HepG2 (cell line): ENCODE data around the gene GSTK1. TPM values are rescaled to one million over a fixed set of nuclear protein-coding genes. Genes with fewer than 3 reads are reported as not detected.

Source experiments
- ATAC-seq: fragments of 200-7000 bp; cut with Tn5 transposase; 3 replicates; pipeline ENCODE4 v1.9.1; 2020; ENCODE audit warnings: mild to moderate bottlenecking, moderate library complexity
- BruUV-seq: library from RNA; stranded (reverse); fragments of 400-500 nt; replicated peaks from 2 replicates; lab custom pipeline; 2021; lab: Mats Ljungman, UMichigan
- CTCF ChIA-PET: fragments of 300-600 bp; formaldehyde crosslinking; extraction: SDS; loops from one replicate; lab custom pipeline; 2021; ENCODE audit warnings: low total read pairs, inconsistent platforms, low intra/inter-chr PET ratio; lab: Yijun Ruan, JAX
- POLR2A ChIA-PET: fragments of 350-600 bp; sonication (Branson Sonifier 250); formaldehyde crosslinking; loops from one replicate; lab custom pipeline; 2020; ENCODE audit warnings: antibody characterized with exemption, inconsistent platforms; lab: Yijun Ruan, JAX
- DNase-seq: peaks from one replicate; pipeline ENCODE4 v3.0.0-alpha.2; 2015; ENCODE audit warnings: low spot score
- FAIRE-seq: peaks from 3 replicates; lab custom pipeline; 2011; peaks lifted over from hg19 to GRCh38; lab: Jason Lieb, UNC
- H2AFZ ChIP-seq: one replicate; pipeline ENCODE4 v1.6.1; 2011; ENCODE audit warnings: low read length, inconsistent platforms
- H3K27ac ChIP-seq: fragments of 300-600 bp; 3 replicates; pipeline ENCODE4 v1.8.0; 2011; ENCODE audit warnings: mixed run types, mild to moderate bottlenecking, mixed read lengths, low read length, inconsistent platforms; ENCODE audit not compliant: insufficient read depth; ENCODE audit errors: extremely low read length
- H3K27me3 ChIP-seq, 2 experiments: fragments of 200-600 bp in 1 of 2; 2 replicates in 1 of 2; 3 replicates in 1 of 2; pipeline versions ENCODE4 v1.6.0 to v1.8.0; 2011; ENCODE audit warnings: low read length in 2 of 2, mild to moderate bottlenecking in 2 of 2, moderate library complexity in 2 of 2, inconsistent platforms in 1 of 2; ENCODE audit not compliant: insufficient read depth in 2 of 2, control insufficient read depth in 1 of 2
- H3K36me3 ChIP-seq, 2 experiments: fragments of 200-600 bp in 1 of 2; replicated peaks in 1 of 2; 2 replicates in 1 of 2; 3 replicates in 1 of 2; pipeline versions ENCODE4 v1.5.1 to v1.8.0; 2011; ENCODE audit warnings: low read length in 2 of 2, inconsistent platforms in 1 of 2; ENCODE audit not compliant: insufficient read depth in 2 of 2, control insufficient read depth in 1 of 2
- H3K4me1 ChIP-seq: 2 replicates; pipeline ENCODE4 v1.5.1; 2012; ENCODE audit warnings: low read length, inconsistent platforms; ENCODE audit not compliant: insufficient read depth
- H3K4me2 ChIP-seq: 2 replicates; pipeline ENCODE4 v1.6.0; 2011; ENCODE audit warnings: low read depth, low read length, inconsistent platforms
- H3K4me3 ChIP-seq, 3 experiments: fragments of 200-600 bp in 1 of 3; sonication (generic), shearing (Covaris generic) in 1 of 3; replicated peaks in 1 of 3; 2 replicates each; pipeline ENCODE4 v1.5.1; 2011 to 2016; ENCODE audit warnings: low read length in 3 of 3, inconsistent platforms in 2 of 3, low read depth in 2 of 3, mild to moderate bottlenecking in 2 of 3, control low read depth in 1 of 3, mixed read lengths in 1 of 3; ENCODE audit not compliant: insufficient read depth in 1 of 3
- H3K79me2 ChIP-seq: one replicate; pipeline ENCODE4 v1.6.1; 2011; ENCODE audit warnings: low read length, inconsistent platforms; ENCODE audit not compliant: insufficient read depth
- H3K9ac ChIP-seq: 2 replicates; pipeline ENCODE4 v1.6.0; 2011; ENCODE audit warnings: mild to moderate bottlenecking, low read depth, low read length, inconsistent platforms; ENCODE audit not compliant: insufficient read depth
- H3K9me3 ChIP-seq: 2 replicates; pipeline ENCODE4 v1.5.1; 2012; ENCODE audit warnings: mild to moderate bottlenecking, low read length
- H4K20me1 ChIP-seq: 2 replicates; pipeline ENCODE4 v1.6.0; 2011; ENCODE audit warnings: inconsistent platforms, mild to moderate bottlenecking, low read length, moderate library complexity; ENCODE audit not compliant: insufficient read depth
- CREB1 ChIP-seq, 2 experiments: fragments of 450-650 bp in 1 of 2; IDR thresholded peaks; 2 replicates each; pipeline ENCODE4 v1.6.1; 2016 to 2017; ENCODE audit warnings: control low read depth in 1 of 2, mild to moderate bottlenecking in 1 of 2, missing compliant biosample characterization in 1 of 2, missing genetic modification characterization in 1 of 2
- CTCF ChIP-seq: sonication (generic); formaldehyde crosslinking; IDR thresholded peaks from 2 replicates; pipeline ENCODE4 v1.5.0; 2020; ENCODE audit warnings: mild to moderate bottlenecking, missing genetic modification reagents, moderate library complexity
- GATA4 ChIP-seq: sonication (generic); IDR thresholded peaks from 2 replicates; pipeline ENCODE4 v1.6.1; 2016; ENCODE audit warnings: antibody characterized with exemption, low read depth, borderline replicate concordance
- GTF2F1 ChIP-seq: fragments of 150-350 bp; IDR thresholded peaks from 2 replicates; pipeline ENCODE4 v1.6.1; 2014; ENCODE audit warnings: low read length
- HNRNPH1 ChIP-seq: fragments of 200-400 bp; formaldehyde crosslinking; optimal IDR thresholded peaks from 2 replicates; pipeline ENCODE3; 2017; ENCODE audit warnings: mild to moderate bottlenecking, low read depth, low read length
- RAD21 ChIP-seq: fragments of 450-650 bp; formaldehyde crosslinking; IDR thresholded peaks from 2 replicates; pipeline ENCODE4 v1.5.0; 2020; ENCODE audit warnings: mild to moderate bottlenecking
- SETDB1 ChIP-seq: sonication (generic); formaldehyde crosslinking; IDR thresholded peaks from 2 replicates; pipeline ENCODE4 v1.5.1; 2020; ENCODE audit warnings: missing genetic modification reagents, mild to moderate bottlenecking, borderline replicate concordance
- SIX1 ChIP-seq: sonication (generic); formaldehyde crosslinking; IDR thresholded peaks from 2 replicates; pipeline ENCODE4 v1.4.0; 2020; ENCODE audit warnings: missing genetic modification reagents, borderline replicate concordance
- STAG1 ChIP-seq: sonication (generic); formaldehyde crosslinking; IDR thresholded peaks from 2 replicates; pipeline ENCODE4 v1.4.0; 2020; ENCODE audit warnings: missing genetic modification reagents
- TBL1XR1 ChIP-seq: fragments of 150-350 bp; IDR thresholded peaks from 2 replicates; pipeline ENCODE4 v1.6.1; 2014; ENCODE audit warnings: borderline replicate concordance, low read length; ENCODE audit not compliant: partially characterized antibody
- ZEB1 ChIP-seq: IDR thresholded peaks from 2 replicates; pipeline ENCODE4 v1.6.1; 2012; ENCODE audit warnings: mild to moderate bottlenecking, low read depth, inconsistent platforms; ENCODE audit not compliant: insufficient replicate concordance
- ZMYM4 ChIP-seq: sonication (generic); formaldehyde crosslinking; IDR thresholded peaks from 2 replicates; pipeline ENCODE4 v1.8.1; 2023; ENCODE audit warnings: mild to moderate bottlenecking, missing genetic modification reagents
- ZNF354B ChIP-seq: sonication (generic); formaldehyde crosslinking; IDR thresholded peaks from 2 replicates; pipeline ENCODE4 v1.8.0; 2022; ENCODE audit warnings: mild to moderate bottlenecking, missing genetic modification reagents
- ZNF430 ChIP-seq: sonication (generic); formaldehyde crosslinking; IDR thresholded peaks from 2 replicates; pipeline ENCODE4 v1.9.0; 2021; ENCODE audit warnings: mild to moderate bottlenecking, missing genetic modification reagents
- ZNF556 ChIP-seq: sonication (generic); formaldehyde crosslinking; IDR thresholded peaks from 2 replicates; pipeline ENCODE4 v1.4.0; 2020; ENCODE audit warnings: mild to moderate bottlenecking, missing genetic modification reagents, borderline replicate concordance
- ZNF589 ChIP-seq: sonication (generic); formaldehyde crosslinking; conservative IDR thresholded peaks from 2 replicates; pipeline ENCODE4 v1.8.0; 2022; ENCODE audit warnings: mild to moderate bottlenecking, moderate library complexity, missing genetic modification reagents
- ZNF782 ChIP-seq: sonication (generic); formaldehyde crosslinking; IDR thresholded peaks from 2 replicates; pipeline ENCODE4 v1.4.0; 2020; ENCODE audit warnings: missing genetic modification reagents, mild to moderate bottlenecking, borderline replicate concordance
- ZSCAN29 ChIP-seq: sonication (generic); formaldehyde crosslinking; conservative IDR thresholded peaks from 2 replicates; pipeline ENCODE4 v1.4.0; 2020; ENCODE audit warnings: mild to moderate bottlenecking, missing genetic modification reagents
- ZSCAN9 ChIP-seq: IDR thresholded peaks from 2 replicates; pipeline ENCODE4 v1.6.1; 2016; ENCODE audit warnings: borderline replicate concordance
- ZXDC ChIP-seq: sonication (generic); formaldehyde crosslinking; IDR thresholded peaks from 2 replicates; pipeline ENCODE4 v1.5.0; 2020; ENCODE audit warnings: mild to moderate bottlenecking, missing genetic modification reagents
- WGBS: methylation state at CpG from one replicate; pipeline ENCODE4 v1.1.6; 2017; ENCODE audit warnings: low lambda C conversion rate; 5-methylcytosine and 5-hydroxymethylcytosine counted together
- in situ Hi-C: cut with HindIII; loops from 2 replicates; pipeline ENCODE4 v1.10.0; 2017; ENCODE audit warnings: low pct_unique_long_range_greater_than_20kb; ENCODE audit not compliant: extremely low pct_ligation_motif_present
- intact Hi-C: fragments of 100-400 bp; cut with micrococcal nuclease; formaldehyde crosslinking; loops from one replicate; pipeline ENCODE4 v1.10.0; 2022; ENCODE audit not compliant: unreplicated experiment
- polyA plus RNA-seq, 8 experiments: library from polyadenylated mRNA; depleted of rRNA in 3 of 8; stranded (reverse) in 7 of 8; unstranded in 1 of 8; fragments of >200 nt; fragmentation: Illumina TruSeq in 4 of 8; extraction: Trizol in 4 of 8; gene quantifications; 2 replicates each; pipeline versions ENCODE4 v1.2.1 to v1.2.3, GENCODE V29; 2011 to 2016; ENCODE audit warnings: low read depth in 4 of 8, missing spikeins in 1 of 8, mixed read lengths in 1 of 8; ENCODE audit not compliant: insufficient read depth in 1 of 8
- total RNA-seq, 5 experiments: library from RNA; depleted of rRNA; stranded (reverse); fragments of >200 nt; fragmentation: Illumina TruSeq; extraction: Trizol; gene quantifications; 2 replicates each; pipeline ENCODE4 v1.2.3, GENCODE V29; 2016; ENCODE audit warnings: low read depth in 1 of 5

GSTK1 gene
- total and polyA plus RNA-seq, 2 of the 13 experiments (the other 11 are each of a cell fraction or from before 2014, with no cell fraction given) = 64.6 to 92.1 TPM

- intact Hi-C loops (loop anchor here (1.0 to 2.0 kb wide), 3 partner anchors 60 to 176 kb away; no protein-coding TSS in a partner anchor), in situ Hi-C loops (loop anchor here (5.0 kb wide), 1 partner anchor 62 kb away; no protein-coding TSS in a partner anchor)
- no peaks in the 10 kb centered on the region for H4K20me1 ChIP-seq
- H3K79me2 ChIP-seq = no peaks in the 10 kb centered on the region
- no peak overlapping the region for H2AFZ ChIP-seq
- BruUV-seq = no TSS peak
- ATAC-seq (peak; percentile 91), FAIRE-seq (no peak), DNase-seq (peak; percentile 59)
- ChIA-PET CTCF (interaction anchor here (1.1 to 2.4 kb wide), 4 partner anchors 48 to 176 kb away, joined by 7 to 35 read pairs (median 10); partner anchors contain the start of gene CASP2), POLR2A (interaction anchor here (0.7 to 1.9 kb wide), 4 partner anchors 9 to 48 kb away, joined by 3 to 16 read pairs (median 4); partner anchors contain the start of genes CASP2 and GSTK1)
- no peaks in the 10 kb centered on the region for H3K27me3 ChIP-seq
- no peak overlapping the region for H3K4me3 ChIP-seq
- H3K27ac ChIP-seq = no peak overlapping the region
- H3K9me3 ChIP-seq = peaks cover 6% of the 10 kb centered on the region; the same call in 1 of the 2 replicates
- H3K4me2 ChIP-seq = no peak overlapping the region
- no peak overlapping the region for H3K9ac ChIP-seq
- H3K36me3 ChIP-seq = no peaks in the 10 kb centered on the region
- H3K4me1 ChIP-seq = peaks cover 23% of the 10 kb centered on the region
- WGBS = 2% methylated on average over 9 of the region's 9 CpGs
- TF ChIP-seq ZNF782 (CRISPR knock-in tag) = no peak
- peak; percentile 90 for TF ChIP-seq STAG1 (CRISPR knock-in tag)
- TF ChIP-seq CTCF (CRISPR knock-in tag) = peak; percentile 85
- TF ChIP-seq ZEB1 = no peak
- no peak for TF ChIP-seq GATA4
- TF ChIP-seq ZNF589 (CRISPR knock-in tag) = no peak
- TF ChIP-seq SETDB1 = no peak
- TF ChIP-seq TBL1XR1 = no peak
- no peak for TF ChIP-seq GTF2F1
- TF ChIP-seq ZNF556 (CRISPR knock-in tag) = 0 out of 2 replicates have a peak, but pooled peaks have one; percentile 17
- TF ChIP-seq SIX1 = 0 out of 2 replicates have a peak, but pooled peaks have one; percentile 44
- no peak for TF ChIP-seq ZMYM4 (CRISPR knock-in tag)
- TF ChIP-seq ZXDC (CRISPR knock-in tag) = no peak
- TF ChIP-seq ZSCAN29 = no peak
- TF ChIP-seq ZNF354B (CRISPR knock-in tag) = no peak
- peak; percentile 78 for TF ChIP-seq RAD21 (CRISPR knock-in tag)
- TF ChIP-seq ZSCAN9 (CRISPR knock-in tag) = no peak
- TF ChIP-seq CREB1 (IDR thresholded peaks at IDR 0.05) = peak; percentile 36; the same call in 1 of the 2 replicates
- TF ChIP-seq CREB1 (CRISPR knock-in tag; IDR thresholded peaks at IDR 0.05) = no peak; the same call in 1 of the 2 replicates
- no peak for TF ChIP-seq HNRNPH1
- no peak for TF ChIP-seq ZNF430
These were observed 22.7 kb upstream of the GSTK1 start for GRCh38 chr7:143240291-143241168.
